CD4-positive, alpha-beta memory T cell (primary cell): ENCODE data around the gene ATP2B2. TPM values are rescaled to one million over a fixed set of nuclear protein-coding genes. Genes with fewer than 3 reads are reported as not detected.
"Not testable (repeated sequence)": the region's sequence is repeated elsewhere in the genome, so short reads cannot be mapped to it uniquely, and the experiment has no call there.

Source experiments
- CTCF ChIA-PET: fragments of 350-600 bp; sonication (Branson Sonifier 250); formaldehyde crosslinking; loops from one replicate; lab custom pipeline; 2021; ENCODE audit warnings: inconsistent platforms; ENCODE audit not compliant: partially characterized antibody; lab: Charles Lee
- POLR2A ChIA-PET: fragments of 350-600 bp; sonication (Branson Sonifier 250); formaldehyde crosslinking; loops from one replicate; lab custom pipeline; 2021; ENCODE audit not compliant: partially characterized antibody; lab: Charles Lee
- DNase-seq, 5 donors: peaks; one replicate each; pipeline versions ENCODE4 v3.0.0 to v3.0.0-alpha.2; 2020 to 2022; ENCODE audit warnings: mixed read lengths in 1 of 5
- H3K27ac ChIP-seq: one replicate; pipeline ENCODE4 v1.7.0; 2013; ENCODE audit warnings: low read depth, low read length
- H3K27me3 ChIP-seq: 2 replicates; pipeline ENCODE4 v1.7.0; 2013; ENCODE audit warnings: mild to moderate bottlenecking, low read length, moderate library complexity; ENCODE audit not compliant: insufficient read depth
- H3K36me3 ChIP-seq: 2 replicates; pipeline ENCODE4 v1.7.0; 2013; ENCODE audit warnings: mild to moderate bottlenecking, low read length, moderate library complexity; ENCODE audit not compliant: insufficient read depth
- H3K4me1 ChIP-seq: 2 replicates; pipeline ENCODE4 v1.7.0; 2013; ENCODE audit warnings: mild to moderate bottlenecking, low read length, moderate library complexity; ENCODE audit not compliant: insufficient read depth
- H3K4me3 ChIP-seq, 2 donors: one replicate each; pipeline ENCODE4 v1.7.0; 2013; ENCODE audit warnings: low read length in 2 of 2, mild to moderate bottlenecking in 1 of 2
- H3K9me3 ChIP-seq, 2 donors: one replicate each; pipeline ENCODE4 v1.7.0; 2013; ENCODE audit warnings: low read length in 2 of 2, control low read depth in 1 of 2; ENCODE audit not compliant: control insufficient read depth in 1 of 2
- H3K27ac Mint-ChIP-seq, 7 donors: one replicate each; pipeline ENCODE4 v1.8.0; 2020 to 2021; ENCODE audit warnings: mixed read lengths in 7 of 7, mild to moderate bottlenecking in 6 of 7, inconsistent platforms in 3 of 7, moderate library complexity in 3 of 7
- H3K27me3 Mint-ChIP-seq, 2 donors: one replicate each; pipeline ENCODE4 v1.8.0; 2020 to 2021; ENCODE audit warnings: mixed read lengths in 2 of 2
- H3K36me3 Mint-ChIP-seq, 2 donors: one replicate each; pipeline ENCODE4 v1.8.0; 2020 to 2021; ENCODE audit warnings: mixed read lengths in 2 of 2, inconsistent platforms in 1 of 2, mild to moderate bottlenecking in 1 of 2
- H3K4me1 Mint-ChIP-seq, 4 donors: one replicate each; pipeline ENCODE4 v1.8.0; 2020 to 2021; ENCODE audit warnings: mixed read lengths in 4 of 4, mild to moderate bottlenecking in 1 of 4
- H3K4me3 Mint-ChIP-seq, 8 donors: one replicate each; pipeline ENCODE4 v1.8.0; 2020 to 2021; ENCODE audit warnings: mixed read lengths in 8 of 8, mild to moderate bottlenecking in 7 of 8, moderate library complexity in 6 of 8, inconsistent platforms in 3 of 8
- H3K9me3 Mint-ChIP-seq, 8 donors: one replicate each; pipeline ENCODE4 v1.8.0; 2020 to 2021; ENCODE audit warnings: mixed read lengths in 8 of 8, mild to moderate bottlenecking in 5 of 8, inconsistent platforms in 3 of 8, moderate library complexity in 1 of 8
- intact Hi-C: fragments of 100-400 bp; cut with micrococcal nuclease; formaldehyde crosslinking; loops from one replicate; pipeline ENCODE4 v1.15.1; 2023
- polyA plus RNA-seq, 2 donors: library from polyadenylated mRNA; unstranded; fragments of 300-500 nt; fragmentation: Illumina TruSeq; gene quantifications; one replicate each; pipeline ENCODE4 v1.2.3, GENCODE V29; 2021
- total RNA-seq, 2 experiments: library from RNA; stranded (reverse); gene quantifications; one replicate each; pipeline ENCODE4 v1.2.3, GENCODE V29; 2021

The ATP2B2 gene
- total and polyA plus RNA-seq, 4 experiments from 2014 or later = not detected

DNA sequence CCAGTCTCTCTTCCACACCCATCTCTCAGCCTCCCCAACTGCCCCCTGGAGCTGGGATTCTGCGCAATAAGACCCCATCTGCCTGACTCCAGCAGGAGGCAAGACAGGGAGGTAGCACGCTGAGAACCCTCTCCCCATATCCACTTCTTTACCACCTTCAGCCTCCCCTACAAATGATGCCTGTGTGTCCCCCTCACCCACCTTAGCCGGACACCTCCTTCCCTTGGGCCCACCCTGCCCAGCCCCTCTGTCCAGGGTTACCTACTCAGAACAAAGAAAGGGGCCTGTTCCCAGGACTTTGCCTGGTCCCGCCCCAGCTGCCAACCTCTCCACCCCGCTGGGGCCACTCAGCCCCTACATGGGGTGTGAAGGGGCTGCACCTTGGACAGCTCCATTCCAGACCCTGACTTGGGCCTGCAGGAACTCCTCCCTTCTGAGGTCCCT, 40.8 kb upstream of the ATP2B2 start:
- DNase-seq = no peak
- H3K4me1 Mint-ChIP-seq = peaks cover 3 to 9% (median 6%) of the 10 kb centered on the region in 4 donors
- POLR2A ChIA-PET = no interaction called here
- CTCF ChIA-PET = no interaction called here
- Histone ChIP-seq H3K27ac (no peak overlapping the region), H3K4me1 (peaks cover 4% of the 10 kb centered on the region), H3K27me3 (no peaks in the 10 kb centered on the region), H3K9me3 (no peaks in the 10 kb centered on the region), H3K4me3 (no peak overlapping the region), H3K36me3 (no peaks in the 10 kb centered on the region)
- H3K36me3 Mint-ChIP-seq = peaks cover 0 to 3% of the 10 kb centered on the region in 2 donors
- peaks cover 0 to 30% (median 19%) of the 10 kb centered on the region in 8 donors for H3K9me3 Mint-ChIP-seq
- intact Hi-C loops = no loop called here
- H3K4me3 Mint-ChIP-seq = no peak overlapping the region
- peaks cover 4 to 10% of the 10 kb centered on the region in 2 donors for H3K27me3 Mint-ChIP-seq
- H3K27ac Mint-ChIP-seq = peak overlapping the region in 1 of 7 donors; percentile 60

DNA sequence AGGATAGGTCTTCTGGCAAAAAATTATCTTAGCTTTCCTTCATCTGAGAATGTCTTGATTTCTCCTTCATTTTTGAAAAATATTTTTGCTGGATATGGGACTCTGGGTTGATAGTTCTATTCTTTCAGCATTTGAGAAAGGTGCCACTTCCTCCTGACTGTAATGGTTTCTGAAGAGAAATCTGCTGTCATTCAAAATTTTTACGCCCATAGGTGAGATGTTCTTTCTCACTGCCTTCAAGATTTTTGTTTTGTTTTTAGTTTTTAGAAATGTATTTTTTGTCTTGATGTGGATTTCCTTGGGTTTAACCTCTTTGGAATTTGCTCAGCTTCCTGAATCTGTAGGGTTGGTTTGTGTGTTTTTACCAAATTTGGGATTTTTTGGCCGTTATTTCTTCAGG, 37.1 kb upstream of the ATP2B2 start:
- no peak for DNase-seq
- Histone ChIP-seq H3K9me3 (no peaks in the 10 kb centered on the region), H3K27me3 (no peaks in the 10 kb centered on the region), H3K4me3 (no peak overlapping the region), H3K27ac (no peak overlapping the region), H3K4me1 (no peaks in the 10 kb centered on the region), H3K36me3 (no peaks in the 10 kb centered on the region)
- Mint-ChIP-seq H3K4me3 (no peak overlapping the region), H3K27ac (no peak overlapping the region), H3K36me3 (peaks cover 2 to 3% of the 10 kb centered on the region in 2 donors), H3K4me1 (peaks cover 0 to 2% (median 0%) of the 10 kb centered on the region in 4 donors), H3K27me3 (peaks cover 4 to 18% of the 10 kb centered on the region in 2 donors), H3K9me3 (peaks cover 0 to 55% (median 37%) of the 10 kb centered on the region in 8 donors)
- CTCF ChIA-PET = no interaction called here
- intact Hi-C loops = no loop called here
- POLR2A ChIA-PET = no interaction called here

DNA sequence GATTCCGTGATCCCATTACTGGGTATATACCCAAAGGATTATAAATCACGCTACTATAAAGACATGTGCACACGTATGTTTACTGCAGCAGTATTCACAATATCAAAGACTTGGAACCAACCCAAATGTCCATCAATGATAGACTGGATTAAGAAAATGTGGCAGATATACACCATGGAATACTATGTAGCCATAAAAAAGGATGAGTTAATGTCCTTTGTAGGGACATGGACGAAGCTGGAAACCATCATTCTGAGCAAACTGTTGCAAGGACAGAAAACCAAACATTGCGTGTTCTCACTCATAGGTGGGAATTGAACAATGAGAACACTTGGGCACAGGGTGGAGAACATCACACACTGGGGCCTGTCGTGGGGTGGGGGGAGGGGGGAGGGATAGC, 35.0 kb upstream of the ATP2B2 start:
- intact Hi-C loops, H3K27ac Mint-ChIP-seq, H3K36me3 ChIP-seq, H3K9me3 ChIP-seq, H3K36me3 Mint-ChIP-seq, H3K4me3 ChIP-seq, POLR2A ChIA-PET, H3K27me3 ChIP-seq, H3K4me1 Mint-ChIP-seq, H3K4me3 Mint-ChIP-seq, H3K27ac ChIP-seq, CTCF ChIA-PET, H3K4me1 ChIP-seq, DNase-seq: not testable (repeated sequence)
- Mint-ChIP-seq H3K27me3 (peaks cover 4 to 16% of the 10 kb centered on the region in 2 donors), H3K9me3 (peaks cover 0 to 55% (median 37%) of the 10 kb centered on the region in 8 donors)

DNA sequence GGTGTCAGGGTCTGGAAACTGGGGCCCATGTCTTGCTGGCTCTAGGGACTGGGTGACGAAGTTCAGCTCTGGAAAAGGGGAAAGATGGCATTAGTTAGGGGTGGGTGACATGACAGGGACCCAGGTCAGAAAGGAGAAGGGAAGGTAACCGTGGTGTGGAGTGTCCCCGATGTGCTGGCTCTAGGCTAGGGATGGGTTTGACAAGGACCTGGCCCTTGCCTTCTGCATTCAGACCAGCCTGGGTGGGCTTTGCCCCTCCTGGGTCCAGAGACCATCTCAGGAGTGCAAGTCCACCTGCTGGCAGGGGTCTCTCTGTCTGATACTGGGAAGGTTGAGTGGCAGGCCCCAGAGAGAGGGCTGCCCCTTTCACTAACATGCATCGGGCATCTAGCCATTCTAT, 28.7 kb upstream of the ATP2B2 start:
- Mint-ChIP-seq H3K4me1 (no peaks in the 10 kb centered on the region), H3K4me3 (no peak overlapping the region), H3K27ac (no peak overlapping the region), H3K27me3 (peaks cover 0 to 8% of the 10 kb centered on the region in 2 donors), H3K36me3 (no peaks in the 10 kb centered on the region), H3K9me3 (peaks cover 0 to 8% (median 5%) of the 10 kb centered on the region in 8 donors)
- ChIA-PET POLR2A (no interaction called here), CTCF (no interaction called here)
- intact Hi-C loops = no loop called here
- DNase-seq = no peak
- no peaks in the 10 kb centered on the region for H3K27me3 ChIP-seq
- H3K4me3 ChIP-seq = no peak overlapping the region
- H3K36me3 ChIP-seq = no peaks in the 10 kb centered on the region
- no peaks in the 10 kb centered on the region for H3K9me3 ChIP-seq
- H3K27ac ChIP-seq = no peak overlapping the region
- H3K4me1 ChIP-seq = no peaks in the 10 kb centered on the region

DNA sequence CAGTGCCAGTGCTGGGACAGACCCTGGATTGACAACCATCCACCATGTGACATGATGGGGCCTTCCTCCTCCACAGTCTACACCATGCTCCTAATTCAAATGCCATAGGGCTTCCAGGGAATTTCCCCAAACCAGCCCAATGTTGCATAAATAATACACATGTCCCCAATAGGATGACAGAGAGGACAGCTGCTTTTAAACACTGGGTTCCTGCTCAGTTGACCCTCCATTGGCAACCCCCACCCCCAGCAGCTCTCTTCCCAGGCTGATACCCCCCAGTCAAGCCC, 28.3 kb upstream of the ATP2B2 start:
- H3K27me3 Mint-ChIP-seq = peaks cover 0 to 4% of the 10 kb centered on the region in 2 donors
- H3K36me3 Mint-ChIP-seq = no peaks in the 10 kb centered on the region
- Histone ChIP-seq H3K4me1 (no peaks in the 10 kb centered on the region), H3K27me3 (no peaks in the 10 kb centered on the region), H3K36me3 (no peaks in the 10 kb centered on the region), H3K4me3 (no peak overlapping the region), H3K27ac (no peak overlapping the region), H3K9me3 (no peaks in the 10 kb centered on the region)
- H3K4me3 Mint-ChIP-seq = no peak overlapping the region
- no peaks in the 10 kb centered on the region for H3K4me1 Mint-ChIP-seq
- ChIA-PET CTCF (no interaction called here), POLR2A (no interaction called here)
- no peak overlapping the region for H3K27ac Mint-ChIP-seq
- peaks cover 0 to 4% (median 2%) of the 10 kb centered on the region in 8 donors for H3K9me3 Mint-ChIP-seq
- no peak for DNase-seq
- intact Hi-C loops = no loop called here

DNA sequence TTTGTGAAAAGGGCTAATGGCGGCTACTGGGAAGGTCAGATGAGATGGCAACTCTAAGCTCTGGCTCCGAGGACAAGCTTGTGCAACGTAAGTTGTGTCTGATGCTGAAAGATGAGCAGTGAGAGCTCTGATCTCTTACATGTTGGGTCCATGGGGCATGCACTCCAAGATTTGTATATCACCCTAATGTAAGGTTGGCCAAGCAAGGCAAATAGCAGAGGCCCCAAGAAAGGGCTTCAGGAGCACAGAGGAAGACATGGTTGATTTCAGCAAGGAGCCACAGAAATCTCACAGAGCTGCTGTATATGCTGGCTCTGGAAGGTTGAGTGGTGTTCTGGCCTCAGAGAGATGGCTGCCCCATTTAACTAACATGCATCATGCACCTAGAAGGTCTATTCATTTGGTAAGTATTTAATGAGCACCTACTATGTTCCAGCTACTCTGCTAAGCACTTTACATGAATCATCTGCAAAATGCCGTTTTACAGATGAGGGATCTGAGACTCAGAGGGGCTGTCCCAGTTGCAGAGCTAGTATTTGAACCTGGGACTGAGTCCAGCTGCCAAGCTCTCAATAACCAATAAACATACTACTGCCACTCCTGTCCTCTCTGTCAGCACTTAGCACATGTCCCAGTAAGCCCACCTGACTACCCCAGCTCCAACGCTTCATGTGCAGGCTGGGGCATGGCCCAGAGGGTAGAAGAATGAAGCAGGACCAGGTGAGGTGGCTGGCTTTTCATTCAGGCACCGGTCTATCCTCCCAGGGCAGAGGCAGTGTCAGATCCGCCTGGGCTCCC, 27.8 kb upstream of the ATP2B2 start:
- H3K4me3 Mint-ChIP-seq = no peak overlapping the region
- H3K4me1 Mint-ChIP-seq = no peaks in the 10 kb centered on the region
- Histone ChIP-seq H3K27me3 (no peaks in the 10 kb centered on the region), H3K4me3 (no peak overlapping the region), H3K4me1 (no peaks in the 10 kb centered on the region), H3K36me3 (no peaks in the 10 kb centered on the region), H3K27ac (no peak overlapping the region), H3K9me3 (no peaks in the 10 kb centered on the region)
- no peak for DNase-seq
- intact Hi-C loops = no loop called here
- no peak overlapping the region for H3K27ac Mint-ChIP-seq
- CTCF ChIA-PET = no interaction called here
- POLR2A ChIA-PET = no interaction called here
- H3K36me3 Mint-ChIP-seq = no peaks in the 10 kb centered on the region
- H3K27me3 Mint-ChIP-seq = peaks cover 0 to 2% of the 10 kb centered on the region in 2 donors
- H3K9me3 Mint-ChIP-seq = no peaks in the 10 kb centered on the region

DNA sequence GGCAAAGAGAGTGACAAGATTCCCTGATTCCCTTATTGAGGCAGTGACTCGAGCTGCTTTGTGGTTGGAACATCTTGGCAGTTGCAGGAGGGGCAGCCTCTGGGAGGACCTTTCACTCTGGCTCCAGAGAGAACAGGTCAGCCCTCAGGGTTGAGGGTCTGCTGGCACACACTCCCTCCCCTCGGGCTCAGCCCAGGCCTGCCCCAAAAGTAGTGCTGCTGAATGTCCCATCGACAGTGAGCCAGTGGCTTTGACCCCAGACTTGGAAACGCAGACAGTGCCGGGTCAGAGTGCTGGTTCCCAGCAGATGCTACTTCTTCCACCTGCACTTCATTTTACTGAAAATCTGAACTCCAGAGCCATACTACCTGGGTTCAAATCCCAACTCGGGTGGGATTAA, 25.6 kb upstream of the ATP2B2 start:
- intact Hi-C loops = no loop called here
- CTCF ChIA-PET = no interaction called here

More for the DNA sequence above, 25.6 kb upstream of the ATP2B2 start:
- H3K4me1 ChIP-seq = no peaks in the 10 kb centered on the region
- H3K9me3 Mint-ChIP-seq = no peaks in the 10 kb centered on the region
- POLR2A ChIA-PET = no interaction called here
- no peaks in the 10 kb centered on the region for H3K4me1 Mint-ChIP-seq
- no peak for DNase-seq
- H3K36me3 ChIP-seq = no peaks in the 10 kb centered on the region
- H3K27me3 Mint-ChIP-seq = peaks cover under 1 to 8% of the 10 kb centered on the region in 2 donors
- no peak overlapping the region for H3K4me3 Mint-ChIP-seq
- H3K9me3 ChIP-seq = no peaks in the 10 kb centered on the region
- no peaks in the 10 kb centered on the region for H3K27me3 ChIP-seq
- H3K27ac Mint-ChIP-seq = no peak overlapping the region
- H3K4me3 ChIP-seq = no peak overlapping the region
- no peak overlapping the region for H3K27ac ChIP-seq
- no peaks in the 10 kb centered on the region for H3K36me3 Mint-ChIP-seq
